DMS53 treated with DMSO at 0.1 percent for 48 hours (cell line): ENCODE data around the gene KCTD17.

Experiments
- DNase-seq: peaks from one replicate; lab custom pipeline; 2025; ENCODE audit not compliant: unreplicated experiment; lab: John Stamatoyannopoulos, UW

The KCTD17 gene

GRCh38 chr22:37051391-37052385 is at the start of gene KCTD17:
Gene KCTD17, plus strand, starts transcription at chr22:37051742. Its CDS starts 19 bp downstream, at chr22:37051761.
- DNase-seq, result no peak

- DNase-seq, result no peak
These were observed 49.7 kb upstream of the KCTD17 start for GRCh38 chr22:37001826-37002225.

- DNase-seq, result no peak
These were observed 48.9 kb upstream of the KCTD17 start for GRCh38 chr22:37002633-37003032.

- no peak for DNase-seq
These were observed 43.9 kb upstream of the KCTD17 start for GRCh38 chr22:37007651-37008050.

- no peak for DNase-seq
These were observed 43.2 kb upstream of the KCTD17 start for GRCh38 chr22:37008365-37008764.

- no peak for DNase-seq
These were observed 42.1 kb upstream of the KCTD17 start for GRCh38 chr22:37009490-37009889.

GRCh38 chr22:37010174-37010573 is 41.4 kb upstream of the KCTD17 start:
- no peak for DNase-seq

- DNase-seq, result no peak
These were observed 40.6 kb upstream of the KCTD17 start for GRCh38 chr22:37010976-37011375.

GRCh38 chr22:37011472-37011871 is 40.1 kb upstream of the KCTD17 start:
- DNase-seq, result no peak

- no peak for DNase-seq
These were observed 39.2 kb upstream of the KCTD17 start for GRCh38 chr22:37012262-37012904.

GRCh38 chr22:37012956-37013355 is 38.6 kb upstream of the KCTD17 start:
- DNase-seq, result no peak

GRCh38 chr22:37014415-37014806 is 37.1 kb upstream of the KCTD17 start:
- DNase-seq, result no peak

- no peak for DNase-seq
These were observed 36.5 kb upstream of the KCTD17 start for GRCh38 chr22:37014835-37015586.

- no peak for DNase-seq
These were observed 36.0 kb upstream of the KCTD17 start for GRCh38 chr22:37015587-37015878.

GRCh38 chr22:37016134-37016910 is 35.2 kb upstream of the KCTD17 start:
- no peak for DNase-seq

GRCh38 chr22:37017356-37017755 is 34.2 kb upstream of the KCTD17 start:
- no peak for DNase-seq

- DNase-seq, result no peak
These were observed 33.3 kb upstream of the KCTD17 start for GRCh38 chr22:37018086-37018814.

GRCh38 chr22:37018815-37019308 is 32.7 kb upstream of the KCTD17 start:
- no peak for DNase-seq

- no peak for DNase-seq
These were observed 32.0 kb upstream of the KCTD17 start, which contains the start of the genes MPST and TST for GRCh38 chr22:37019309-37020191. Gene MPST, plus strand, starts transcription at chr22:37019742. Its CDS starts 95 bp downstream, at chr22:37019837. Gene TST, minus strand, starts transcription at chr22:37019447. Its CDS starts 715 bp downstream, at chr22:37018732.
